IMR-90 (cell line): Measurements from ENCODE around the gene SLC5A7. TPM values are rescaled to one million over a fixed set of nuclear protein-coding genes. Genes with fewer than 3 reads are reported as not detected.

Experiments
- ATAC-seq: fragments of 200-7000 bp; cut with Tn5 transposase; 2 replicates; pipeline ENCODE4 v1.9.1; 2020; ENCODE audit warnings: low read depth, mild to moderate bottlenecking, moderate library complexity
- BruUV-seq: library from RNA; stranded (reverse); fragments of 400-500 nt; replicated peaks from 2 replicates; lab custom pipeline; 2021; lab: Mats Ljungman, UMichigan
- CTCF ChIA-PET: fragments of 300-600 bp; formaldehyde crosslinking; extraction: SDS; loops from one replicate; lab custom pipeline; 2021; ENCODE audit warnings: antibody characterized with exemption; lab: Yijun Ruan, JAX
- POLR2A ChIA-PET: fragments of 300-600 bp; sonication (Branson Sonifier 250); formaldehyde crosslinking; loops from one replicate; lab custom pipeline; 2022; ENCODE audit warnings: antibody characterized with exemption; ENCODE audit not compliant: unreplicated experiment; lab: Charles Lee
- DNase-seq: peaks from one replicate; pipeline ENCODE4 v3.0.0; 2013
- H2AFZ ChIP-seq: replicated peaks from 2 replicates; pipeline ENCODE3; 2013; ENCODE audit warnings: low read length, mild to moderate bottlenecking; ENCODE audit not compliant: poor library complexity
- H2AK5ac ChIP-seq: 2 replicates; pipeline ENCODE4 v1.6.1; 2013; ENCODE audit warnings: low read depth, low read length, inconsistent platforms
- H2AK9ac ChIP-seq: replicated peaks from 2 replicates; pipeline ENCODE3; 2013; ENCODE audit warnings: mild to moderate bottlenecking, low read depth, low read length, moderate library complexity; ENCODE audit not compliant: poor library complexity
- H2BK120ac ChIP-seq: 2 replicates; pipeline ENCODE4 v1.6.1; 2013; ENCODE audit warnings: low read depth, low read length, inconsistent platforms
- H2BK15ac ChIP-seq: 3 replicates; pipeline ENCODE4 v1.6.1; 2013; ENCODE audit warnings: low read depth, low read length, inconsistent platforms
- H2BK20ac ChIP-seq: 2 replicates; pipeline ENCODE4 v1.6.1; 2013; ENCODE audit warnings: low read depth, mild to moderate bottlenecking, inconsistent platforms, low read length, moderate library complexity
- H2BK5ac ChIP-seq: 2 replicates; pipeline ENCODE4 v1.6.1; 2013; ENCODE audit warnings: mild to moderate bottlenecking, low read depth, low read length, inconsistent platforms; ENCODE audit not compliant: poor library complexity, severe bottlenecking
- H3K14ac ChIP-seq: replicated peaks from 2 replicates; pipeline ENCODE4 v1.6.1; 2013; ENCODE audit warnings: low read depth, low read length, inconsistent platforms
- H3K18ac ChIP-seq: 2 replicates; pipeline ENCODE4 v1.6.1; 2013; ENCODE audit warnings: low read depth, low read length, control low read depth
- H3K23ac ChIP-seq: 2 replicates; pipeline ENCODE4 v1.6.1; 2013; ENCODE audit warnings: low read depth, low read length, inconsistent platforms
- H3K27ac ChIP-seq: 2 replicates; pipeline ENCODE4 v1.5.1; 2013; ENCODE audit warnings: mild to moderate bottlenecking, control low read depth, low read length; ENCODE audit not compliant: insufficient read depth
- H3K27me3 ChIP-seq: 2 replicates; pipeline ENCODE4 v1.6.1; 2013; ENCODE audit warnings: low read length; ENCODE audit not compliant: control insufficient read depth, insufficient read depth
- H3K36me3 ChIP-seq: 2 replicates; pipeline ENCODE4 v1.6.1; 2013; ENCODE audit warnings: low read length, mixed read lengths; ENCODE audit not compliant: control insufficient read depth, insufficient read depth
- H3K4ac ChIP-seq: 2 replicates; pipeline ENCODE4 v1.6.1; 2013; ENCODE audit warnings: low read depth, low read length, inconsistent platforms
- H3K4me1 ChIP-seq: 2 replicates; pipeline ENCODE4 v1.6.1; 2013; ENCODE audit warnings: low read length, mixed read lengths; ENCODE audit not compliant: control insufficient read depth, insufficient read depth
- H3K4me2 ChIP-seq: 2 replicates; pipeline ENCODE4 v1.6.1; 2013; ENCODE audit warnings: low read depth, mild to moderate bottlenecking, control low read depth, low read length, moderate library complexity
- H3K4me3 ChIP-seq: 2 replicates; pipeline ENCODE4 v1.5.1; 2013; ENCODE audit warnings: low read depth, mild to moderate bottlenecking, control low read depth, low read length, moderate library complexity; ENCODE audit not compliant: insufficient read depth
- H3K56ac ChIP-seq: 2 replicates; pipeline ENCODE4 v1.6.1; 2013; ENCODE audit warnings: low read length, inconsistent platforms; ENCODE audit not compliant: insufficient read depth; ENCODE audit errors: extremely low read depth
- H3K79me1 ChIP-seq, 2 experiments: 2 replicates each; pipeline ENCODE4 v1.6.1; 2013; ENCODE audit warnings: low read length in 2 of 2, inconsistent platforms in 1 of 2, low read depth in 1 of 2
- H3K9ac ChIP-seq: 2 replicates; pipeline ENCODE4 v1.6.1; 2013; ENCODE audit warnings: low read depth, low read length, control low read depth
- H3K9me1 ChIP-seq: 2 replicates; pipeline ENCODE4 v1.6.1; 2013; ENCODE audit warnings: low read length, inconsistent platforms; ENCODE audit not compliant: insufficient read depth
- H3K9me3 ChIP-seq: 2 replicates; pipeline ENCODE4 v1.6.1; 2013; ENCODE audit warnings: low read length; ENCODE audit not compliant: control insufficient read depth, insufficient read depth
- H4K20me1 ChIP-seq: 2 replicates; pipeline ENCODE4 v1.6.1; 2013; ENCODE audit warnings: low read length, inconsistent platforms; ENCODE audit not compliant: insufficient read depth
- H4K5ac ChIP-seq: 2 replicates; pipeline ENCODE4 v1.6.1; 2013; ENCODE audit warnings: mild to moderate bottlenecking, low read depth, low read length, control low read depth
- H4K8ac ChIP-seq, 2 experiments: 2 replicates each; pipeline ENCODE4 v1.6.1; 2013; ENCODE audit warnings: low read depth in 2 of 2, low read length in 2 of 2, control low read depth in 1 of 2, inconsistent platforms in 1 of 2
- H4K91ac ChIP-seq: 2 replicates; pipeline ENCODE4 v1.6.1; 2013; ENCODE audit warnings: low read depth, low read length, inconsistent platforms; ENCODE audit not compliant: insufficient read depth
- BHLHE40 ChIP-seq: fragments of 150-350 bp; IDR thresholded peaks from 2 replicates; pipeline ENCODE4 v1.6.1; 2016; ENCODE audit warnings: mild to moderate bottlenecking, low read depth, low read length
- CEBPB ChIP-seq: IDR thresholded peaks from 2 replicates; pipeline ENCODE4 v1.6.1; 2012; ENCODE audit warnings: low read depth, low read length, improper control_type of control experiment
- CHD1 ChIP-seq: IDR thresholded peaks from 2 replicates; pipeline ENCODE4 v1.6.1; 2012; ENCODE audit warnings: low read depth, low read length, improper control_type of control experiment
- FOS ChIP-seq: fragments of 150-350 bp; IDR thresholded peaks from 2 replicates; pipeline ENCODE4 v1.6.1; 2016; ENCODE audit warnings: low read depth, low read length
- MAFK ChIP-seq: IDR thresholded peaks from 2 replicates; pipeline ENCODE4 v1.6.1; 2012; ENCODE audit warnings: low read depth, low read length, improper control_type of control experiment
- MAZ ChIP-seq: IDR thresholded peaks from 2 replicates; pipeline ENCODE4 v1.6.1; 2012; ENCODE audit warnings: low read depth, mild to moderate bottlenecking, low read length, improper control_type of control experiment, moderate library complexity, borderline replicate concordance
- MXI1 ChIP-seq: IDR thresholded peaks from 2 replicates; pipeline ENCODE4 v1.6.1; 2012; ENCODE audit warnings: low read depth, mild to moderate bottlenecking, low read length, moderate library complexity, borderline replicate concordance
- NFE2L2 ChIP-seq: fragments of 150-350 bp; IDR thresholded peaks from 2 replicates; pipeline ENCODE4 v1.6.1; 2016; ENCODE audit warnings: low read depth, mild to moderate bottlenecking, low read length
- POLR2A ChIP-seq: IDR thresholded peaks from 2 replicates; pipeline ENCODE4 v1.6.1; 2012; ENCODE audit warnings: mild to moderate bottlenecking, low read depth, low read length
- RAD21 ChIP-seq: IDR thresholded peaks from 2 replicates; pipeline ENCODE4 v1.6.1; 2012; ENCODE audit warnings: low read length, improper control_type of control experiment
- RCOR1 ChIP-seq: IDR thresholded peaks from 2 replicates; pipeline ENCODE4 v1.6.1; 2012; ENCODE audit warnings: mild to moderate bottlenecking, low read length, improper control_type of control experiment; ENCODE audit not compliant: insufficient replicate concordance
- RFX5 ChIP-seq: IDR thresholded peaks from 2 replicates; pipeline ENCODE4 v1.8.0; 2012; ENCODE audit warnings: low read depth, mild to moderate bottlenecking, low read length, moderate library complexity
- SMC3 ChIP-seq: fragments of 150-350 bp; IDR thresholded peaks from 2 replicates; pipeline ENCODE4 v1.6.1; 2016; ENCODE audit warnings: low read depth, mild to moderate bottlenecking, antibody characterized with exemption, low read length, moderate library complexity
- WGBS, 2 experiments: methylation state at CpG; one replicate each; pipeline versions ENCODE4 v1.1.5 to v1.1.7; 2013; ENCODE audit warnings: missing lambda C conversion rate in 2 of 2; ENCODE audit not compliant: insufficient read length in 1 of 2; ENCODE audit errors: extremely low coverage in 2 of 2; 5-methylcytosine and 5-hydroxymethylcytosine counted together
- dilution Hi-C: fragments of 300-500 bp; cut with HindIII; formaldehyde crosslinking; loops from one replicate; pipeline ENCODE4 v1.14.3; 2018; ENCODE audit warnings: low sequenced_read_pairs; ENCODE audit not compliant: unreplicated experiment
- in situ Hi-C: fragments of 300-500 bp; cut with MboI; formaldehyde crosslinking; loops from 3 replicates; pipeline ENCODE4 v1.14.3; 2019; ENCODE audit warnings: low sequenced_read_pairs, inconsistent platforms, mixed read lengths
- intact Hi-C: fragments of 100-400 bp; cut with micrococcal nuclease; formaldehyde crosslinking; loops from 2 replicates; pipeline ENCODE4 v1.10.0; 2022
- polyA plus RNA-seq, 3 experiments: library from polyadenylated mRNA; depleted of rRNA; stranded (reverse); fragments of >200 nt; gene quantifications; 2 replicates each; pipeline ENCODE4 v1.2.3, GENCODE V29; 2012; ENCODE audit warnings: low replicate concordance in 1 of 3
- total RNA-seq: library from RNA; depleted of rRNA; stranded (reverse); fragments of >200 nt; gene quantifications from 2 replicates; pipeline ENCODE4 v1.2.3, GENCODE V29; 2012
- TF ChIP-seq, protein P1 (sequence below): conservative IDR thresholded peaks from 2 replicates; pipeline ENCODE4 v1.5.1; 2012; ENCODE audit warnings: mild to moderate bottlenecking, low read depth, low read length, improper control_type of control experiment
- TF ChIP-seq, protein P2 (sequence below): fragments of 150-350 bp; IDR thresholded peaks from 2 replicates; pipeline ENCODE4 v1.6.1; 2017; ENCODE audit warnings: mild to moderate bottlenecking, antibody characterized with exemption, low read length, low read depth
- TF ChIP-seq, protein P3 (sequence below): fragments of 150-350 bp; IDR thresholded peaks from 2 replicates; pipeline ENCODE4 v1.6.1; 2016; ENCODE audit warnings: low read depth, mild to moderate bottlenecking, low read length, moderate library complexity, borderline replicate concordance

Gene SLC5A7
- total and polyA plus RNA-seq, 2 of the 4 experiments (the other 2 are of a cell fraction) = not detected

DNA sequence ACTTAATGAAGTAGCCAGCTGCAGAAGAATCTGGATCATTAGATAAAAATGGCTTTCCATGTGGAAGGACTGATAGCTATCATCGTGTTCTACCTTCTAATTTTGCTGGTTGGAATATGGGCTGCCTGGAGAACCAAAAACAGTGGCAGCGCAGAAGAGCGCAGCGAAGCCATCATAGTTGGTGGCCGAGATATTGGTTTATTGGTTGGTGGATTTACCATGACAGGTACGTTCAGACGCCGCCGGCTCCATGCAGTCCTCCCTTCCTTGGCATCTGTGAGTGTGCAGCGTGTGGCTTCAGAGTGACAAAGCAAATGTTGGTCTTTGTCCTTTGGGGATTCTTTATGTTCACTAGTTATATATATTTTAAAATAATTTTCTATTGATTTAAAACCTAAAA is 1.8 kb downstream of the SLC5A7 start:
- no peak overlapping the region for H3K4me3 ChIP-seq
- in situ Hi-C loops = no loop called here
- H2AK9ac ChIP-seq = no peak overlapping the region
- no peaks in the 10 kb centered on the region for H3K79me1 ChIP-seq
- H3K23ac ChIP-seq = no peak overlapping the region
- ATAC-seq = no peak
- dilution Hi-C loops = no loop called here
- H3K9me1 ChIP-seq = no peaks in the 10 kb centered on the region
- no peak overlapping the region for H3K14ac ChIP-seq
- no peak overlapping the region for H4K8ac ChIP-seq
- no peak overlapping the region for H3K9ac ChIP-seq
- no peak overlapping the region for H3K27ac ChIP-seq
- no peaks in the 10 kb centered on the region for H3K9me3 ChIP-seq
- no peaks in the 10 kb centered on the region for H3K36me3 ChIP-seq
- H4K20me1 ChIP-seq = no peaks in the 10 kb centered on the region
- H3K56ac ChIP-seq = no peak overlapping the region
- WGBS, 2 experiments = no CpG with 5 or more reads among the region's 10 CpGs
- H3K4me2 ChIP-seq = no peak overlapping the region
- H2BK20ac ChIP-seq = no peak overlapping the region
- CTCF ChIA-PET = no interaction called here
- no peak overlapping the region for H4K91ac ChIP-seq
- no peak overlapping the region for H2AK5ac ChIP-seq
- no peak overlapping the region for H3K4ac ChIP-seq
- H4K5ac ChIP-seq = no peak overlapping the region
- no peak overlapping the region for H2BK120ac ChIP-seq
- H2BK5ac ChIP-seq = no peak overlapping the region
- H3K18ac ChIP-seq = no peak overlapping the region
- H2AFZ ChIP-seq = peak overlapping the region; percentile 14
- H3K27me3 ChIP-seq = no peaks in the 10 kb centered on the region; the same call in 1 of the 2 replicates
- H2BK15ac ChIP-seq = no peak overlapping the region
- no peaks in the 10 kb centered on the region for H3K4me1 ChIP-seq
- DNase-seq = no peak
- POLR2A ChIA-PET = no interaction called here
- intact Hi-C loops = no loop called here
- no TSS peak for BruUV-seq
- TF ChIP-seq MAFK = no peak
- no peak for TF ChIP-seq MXI1
- TF ChIP-seq RCOR1 = no peak
- TF ChIP-seq MAZ = no peak
- no peak for TF ChIP-seq RFX5
- no peak for TF ChIP-seq RAD21
- TF ChIP-seq, protein P1, sequence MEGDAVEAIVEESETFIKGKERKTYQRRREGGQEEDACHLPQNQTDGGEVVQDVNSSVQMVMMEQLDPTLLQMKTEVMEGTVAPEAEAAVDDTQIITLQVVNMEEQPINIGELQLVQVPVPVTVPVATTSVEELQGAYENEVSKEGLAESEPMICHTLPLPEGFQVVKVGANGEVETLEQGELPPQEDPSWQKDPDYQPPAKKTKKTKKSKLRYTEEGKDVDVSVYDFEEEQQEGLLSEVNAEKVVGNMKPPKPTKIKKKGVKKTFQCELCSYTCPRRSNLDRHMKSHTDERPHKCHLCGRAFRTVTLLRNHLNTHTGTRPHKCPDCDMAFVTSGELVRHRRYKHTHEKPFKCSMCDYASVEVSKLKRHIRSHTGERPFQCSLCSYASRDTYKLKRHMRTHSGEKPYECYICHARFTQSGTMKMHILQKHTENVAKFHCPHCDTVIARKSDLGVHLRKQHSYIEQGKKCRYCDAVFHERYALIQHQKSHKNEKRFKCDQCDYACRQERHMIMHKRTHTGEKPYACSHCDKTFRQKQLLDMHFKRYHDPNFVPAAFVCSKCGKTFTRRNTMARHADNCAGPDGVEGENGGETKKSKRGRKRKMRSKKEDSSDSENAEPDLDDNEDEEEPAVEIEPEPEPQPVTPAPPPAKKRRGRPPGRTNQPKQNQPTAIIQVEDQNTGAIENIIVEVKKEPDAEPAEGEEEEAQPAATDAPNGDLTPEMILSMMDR = no peak
- TF ChIP-seq CHD1 = no peak
- no peak for TF ChIP-seq FOS
- TF ChIP-seq BHLHE40 = no peak
- TF ChIP-seq CEBPB = no peak
- TF ChIP-seq, protein P2, sequence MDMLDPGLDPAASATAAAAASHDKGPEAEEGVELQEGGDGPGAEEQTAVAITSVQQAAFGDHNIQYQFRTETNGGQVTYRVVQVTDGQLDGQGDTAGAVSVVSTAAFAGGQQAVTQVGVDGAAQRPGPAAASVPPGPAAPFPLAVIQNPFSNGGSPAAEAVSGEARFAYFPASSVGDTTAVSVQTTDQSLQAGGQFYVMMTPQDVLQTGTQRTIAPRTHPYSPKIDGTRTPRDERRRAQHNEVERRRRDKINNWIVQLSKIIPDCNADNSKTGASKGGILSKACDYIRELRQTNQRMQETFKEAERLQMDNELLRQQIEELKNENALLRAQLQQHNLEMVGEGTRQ = no peak
- TF ChIP-seq NFE2L2 = no peak
- no peak for TF ChIP-seq POLR2A
- no peak for TF ChIP-seq SMC3
- TF ChIP-seq, protein P3, sequence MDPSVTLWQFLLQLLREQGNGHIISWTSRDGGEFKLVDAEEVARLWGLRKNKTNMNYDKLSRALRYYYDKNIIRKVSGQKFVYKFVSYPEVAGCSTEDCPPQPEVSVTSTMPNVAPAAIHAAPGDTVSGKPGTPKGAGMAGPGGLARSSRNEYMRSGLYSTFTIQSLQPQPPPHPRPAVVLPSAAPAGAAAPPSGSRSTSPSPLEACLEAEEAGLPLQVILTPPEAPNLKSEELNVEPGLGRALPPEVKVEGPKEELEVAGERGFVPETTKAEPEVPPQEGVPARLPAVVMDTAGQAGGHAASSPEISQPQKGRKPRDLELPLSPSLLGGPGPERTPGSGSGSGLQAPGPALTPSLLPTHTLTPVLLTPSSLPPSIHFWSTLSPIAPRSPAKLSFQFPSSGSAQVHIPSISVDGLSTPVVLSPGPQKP = no peak
